WTC11 (cell line): ENCODE data around the gene MN1.

Experiments
- AR ChIP-seq: fragments of 250-450 bp; sonication (Bioruptor Pico); IDR thresholded peaks from 2 replicates; pipeline ENCODE4 v1.9.0; 2021; ENCODE audit warnings: mild to moderate bottlenecking
- CTCF ChIP-seq: fragments of 200-600 bp; IDR thresholded peaks from 2 replicates; pipeline ENCODE4 v1.8.0; 2022; ENCODE audit warnings: antibody characterized with exemption
- IRF2 ChIP-seq: sonication (generic); formaldehyde crosslinking; IDR thresholded peaks from 2 replicates; pipeline ENCODE4 v1.8.0; 2022; ENCODE audit warnings: low read depth, missing genetic modification reagents, borderline replicate concordance
- NFE2L1 ChIP-seq: sonication (generic); formaldehyde crosslinking; IDR thresholded peaks from 2 replicates; pipeline ENCODE4 v1.8.1; 2023; ENCODE audit warnings: missing genetic modification reagents
- RELA ChIP-seq: sonication (generic); formaldehyde crosslinking; IDR thresholded peaks from 2 replicates; pipeline ENCODE4 v1.8.1; 2022; ENCODE audit warnings: missing genetic modification reagents, mild to moderate bottlenecking, borderline replicate concordance
- TEAD4 ChIP-seq: sonication (generic); formaldehyde crosslinking; IDR thresholded peaks from 2 replicates; pipeline ENCODE4 v1.8.0; 2022; ENCODE audit warnings: mild to moderate bottlenecking, missing genetic modification reagents
- USF2 ChIP-seq: sonication (generic); formaldehyde crosslinking; IDR thresholded peaks from 2 replicates; pipeline ENCODE4 v1.8.1; 2023; ENCODE audit warnings: mild to moderate bottlenecking, missing genetic modification reagents, moderate library complexity
- ZNF138 ChIP-seq: sonication (generic); formaldehyde crosslinking; conservative IDR thresholded peaks from 2 replicates; pipeline ENCODE4 v1.8.1; 2022; ENCODE audit warnings: mild to moderate bottlenecking, moderate library complexity, missing genetic modification reagents

GRCh38 chr22:27810609-27811151 is 9.1 kb upstream of the MN1 start:
- no peak for TF ChIP-seq ZNF138 (CRISPR knock-in tag)
- TF ChIP-seq IRF2 (CRISPR knock-in tag), result no peak
- no peak for TF ChIP-seq AR (CRISPR knock-in tag)
- TF ChIP-seq USF2 (CRISPR knock-in tag), result no peak
- TF ChIP-seq RELA (CRISPR knock-in tag), result no peak
- no peak for TF ChIP-seq TEAD4 (CRISPR knock-in tag)
- TF ChIP-seq CTCF, result no peak
- no peak for TF ChIP-seq NFE2L1 (CRISPR knock-in tag)
